B cell (primary cell): ENCODE data around the gene NELL1. TPM values are rescaled to one million over a fixed set of nuclear protein-coding genes. Genes with fewer than 3 reads are reported as not detected.

ENCODE experiments used
- ATAC-seq: fragments of 200-7000 bp; cut with Tn5 transposase; one replicate; pipeline ENCODE4 v1.10.0; 2021; ENCODE audit warnings: low read depth, mild to moderate bottlenecking, moderate number of reproducible peaks, moderate library complexity
- CTCF ChIA-PET: fragments of 350-600 bp; sonication (Branson Sonifier 250); formaldehyde crosslinking; loops from one replicate; lab custom pipeline; 2021; ENCODE audit warnings: antibody characterized with exemption, inconsistent platforms; lab: Charles Lee
- POLR2A ChIA-PET: fragments of 350-600 bp; sonication (Branson Sonifier 250); formaldehyde crosslinking; loops from one replicate; lab custom pipeline; 2021; ENCODE audit warnings: antibody characterized with exemption; lab: Charles Lee
- DNase-seq: peaks from one replicate; pipeline ENCODE4 v3.0.0; 2013
- H2AFZ ChIP-seq: 2 replicates; pipeline ENCODE4 v1.6.1; 2012; ENCODE audit warnings: mild to moderate bottlenecking, low read depth, low read length; ENCODE audit not compliant: insufficient read depth, poor library complexity, severe bottlenecking
- H3K27ac ChIP-seq, 2 donors: 1 replicate in 1 of 2; 2 replicates in 1 of 2; pipeline ENCODE4 v1.5.1; 2012 to 2013; ENCODE audit warnings: low read length in 2 of 2, mild to moderate bottlenecking in 2 of 2, moderate library complexity in 1 of 2
- H3K27me3 ChIP-seq, 4 experiments: fragments of 200-600 bp in 1 of 4; sonication (generic) in 1 of 4; replicated peaks in 1 of 4; 1 replicate in 2 of 4; 2 replicates in 2 of 4; pipeline versions ENCODE4 v1.6.1 to v1.7.0; 2013 to 2016; ENCODE audit warnings: low read length in 3 of 4, mild to moderate bottlenecking in 2 of 4, mixed read lengths in 1 of 4, moderate library complexity in 1 of 4; ENCODE audit not compliant: insufficient read depth in 4 of 4, control insufficient read depth in 3 of 4; ENCODE audit errors: control extremely low read depth in 1 of 4
- H3K36me3 ChIP-seq, 2 experiments: replicated peaks in 1 of 2; 1 replicate in 1 of 2; 2 replicates in 1 of 2; pipeline versions ENCODE4 v1.6.1 to v1.7.1; 2013; ENCODE audit warnings: low read length in 1 of 2; ENCODE audit not compliant: insufficient read depth in 2 of 2, control insufficient read depth in 1 of 2; ENCODE audit errors: control extremely low read depth in 1 of 2, extremely low read depth in 1 of 2
- H3K4me1 ChIP-seq, 2 donors: fragments of 200-600 bp in 1 of 2; sonication (generic) in 1 of 2; 1 replicate in 1 of 2; 2 replicates in 1 of 2; pipeline versions ENCODE4 v1.5.1 to v1.6.1; 2013 to 2017; ENCODE audit warnings: low read length in 2 of 2; ENCODE audit not compliant: control insufficient read depth in 2 of 2, insufficient read depth in 2 of 2
- H3K4me2 ChIP-seq: replicated peaks from 2 replicates; pipeline ENCODE3; 2012; ENCODE audit warnings: mild to moderate bottlenecking, low read depth, low read length; ENCODE audit not compliant: poor library complexity, severe bottlenecking
- H3K4me3 ChIP-seq, 5 experiments: fragments of 200-600 bp in 1 of 5; sonication (generic) in 1 of 5; 1 replicate in 3 of 5; 2 replicates in 2 of 5; pipeline versions ENCODE4 v1.5.1 to v1.7.0; 2011 to 2016; ENCODE audit warnings: low read length in 4 of 5, mild to moderate bottlenecking in 4 of 5, low read depth in 2 of 5, control low read depth in 1 of 5, moderate library complexity in 1 of 5; ENCODE audit not compliant: insufficient read depth in 1 of 5; ENCODE audit errors: control extremely low read depth in 1 of 5, extremely low read depth in 1 of 5
- H3K79me2 ChIP-seq: fragments of 200-600 bp; sonication (generic); one replicate; pipeline ENCODE4 v1.6.0; 2016; ENCODE audit warnings: low read length; ENCODE audit not compliant: control insufficient read depth, insufficient read depth
- H3K9ac ChIP-seq: fragments of 200-600 bp; sonication (generic); 2 replicates; pipeline ENCODE4 v1.6.1; 2017; ENCODE audit warnings: mild to moderate bottlenecking, low read length, moderate library complexity
- H3K9me3 ChIP-seq, 3 donors: one replicate each; pipeline versions ENCODE4 v1.6.1 to v1.7.1; 2013; ENCODE audit warnings: low read length in 2 of 3; ENCODE audit not compliant: control insufficient read depth in 2 of 3, insufficient read depth in 1 of 3; ENCODE audit errors: control extremely low read depth in 1 of 3
- H4K20me1 ChIP-seq: 2 replicates; pipeline ENCODE4 v1.6.0; 2012; ENCODE audit warnings: mild to moderate bottlenecking, low read length; ENCODE audit not compliant: insufficient read depth, control insufficient read depth, poor library complexity, severe bottlenecking
- H3K27ac Mint-ChIP-seq: one replicate; pipeline ENCODE4 v1.8.0; 2021; ENCODE audit warnings: mixed read lengths
- H3K27me3 Mint-ChIP-seq: one replicate; pipeline ENCODE4 v1.8.0; 2021; ENCODE audit warnings: mixed read lengths
- H3K4me1 Mint-ChIP-seq: one replicate; pipeline ENCODE4 v1.8.0; 2021; ENCODE audit warnings: mixed read lengths
- H3K4me3 Mint-ChIP-seq: one replicate; pipeline ENCODE4 v1.8.0; 2021; ENCODE audit warnings: mixed read lengths
- H3K9me3 Mint-ChIP-seq: one replicate; pipeline ENCODE4 v1.8.0; 2022; ENCODE audit warnings: mixed read lengths; ENCODE audit not compliant: insufficient read depth
- CTCF ChIP-seq: fragments of 200-600 bp; IDR thresholded peaks from one replicate; pipeline ENCODE4 v1.8.0; 2022; ENCODE audit warnings: antibody characterized with exemption, mild to moderate bottlenecking
- EZH2 ChIP-seq: IDR thresholded peaks from 2 replicates; pipeline ENCODE4 v1.6.1; 2012; ENCODE audit warnings: borderline replicate concordance, low read depth, mild to moderate bottlenecking, moderate library complexity, low read length; ENCODE audit not compliant: insufficient read depth, poor library complexity, severe bottlenecking
- WGBS: methylation state at CpG from one replicate; pipeline ENCODE4 v1.1.5; 2013; ENCODE audit warnings: missing lambda C conversion rate; ENCODE audit not compliant: insufficient coverage; 5-methylcytosine and 5-hydroxymethylcytosine counted together
- intact Hi-C: fragments of 100-400 bp; cut with micrococcal nuclease; formaldehyde crosslinking; loops from one replicate; pipeline ENCODE4 v1.10.0; 2022
- polyA plus RNA-seq: library from polyadenylated mRNA; depleted of rRNA; stranded (reverse); fragments of >200 nt; gene quantifications from 2 replicates; pipeline ENCODE4 v1.2.3, GENCODE V29; 2012
- total RNA-seq, 2 donors: library from RNA; stranded (reverse); fragments of 120-200 nt in 1 of 2; gene quantifications; 1 replicate in 1 of 2; 2 replicates in 1 of 2; pipeline versions ENCODE4 v1.2.3 to v1.2.4, GENCODE V29; 2013 to 2022

The NELL1 gene
- total and polyA plus RNA-seq, 2 donors (not counting 1 experiment from before 2014, with no cell fraction given), result not detected

GRCh38 chr11:20835561-20835960 is 166.2 kb downstream of the NELL1 start:
- no peak for DNase-seq
- H2AFZ ChIP-seq, result no peak overlapping the region
- H3K36me3 ChIP-seq, result no peaks in the 10 kb centered on the region
- no peak overlapping the region for H3K4me2 ChIP-seq
- Mint-ChIP-seq H3K27ac (no peak overlapping the region), H3K9me3 (no peaks in the 10 kb centered on the region), H3K4me3 (no peak overlapping the region), H3K27me3 (no peaks in the 10 kb centered on the region), H3K4me1 (no peaks in the 10 kb centered on the region)
- H3K27ac ChIP-seq, result no peak overlapping the region
- POLR2A ChIA-PET, result no interaction called here
- H4K20me1 ChIP-seq, result no peaks in the 10 kb centered on the region
- H3K4me1 ChIP-seq, result no peaks in the 10 kb centered on the region
- no CpG with 5 or more reads among the region's 3 CpGs for WGBS
- H3K27me3 ChIP-seq, result no peaks in the 10 kb centered on the region
- ATAC-seq, result no peak
- H3K79me2 ChIP-seq, result no peaks in the 10 kb centered on the region
- intact Hi-C loops, result no loop called here
- no peaks in the 10 kb centered on the region for H3K9me3 ChIP-seq
- TF ChIP-seq EZH2 (no peak), CTCF (no peak)
- CTCF ChIA-PET, result no interaction called here
- H3K4me3 ChIP-seq, result no peak overlapping the region
- H3K9ac ChIP-seq, result no peak overlapping the region

- ChIA-PET CTCF (no interaction called here), POLR2A (no interaction called here)
- Histone ChIP-seq H3K79me2 (no peaks in the 10 kb centered on the region), H3K36me3 (no peaks in the 10 kb centered on the region), H2AFZ (no peak overlapping the region), H3K4me2 (no peak overlapping the region), H3K4me1 (no peaks in the 10 kb centered on the region), H3K4me3 (no peak overlapping the region), H3K27me3 (no peaks in the 10 kb centered on the region), H3K9me3 (no peaks in the 10 kb centered on the region), H4K20me1 (no peaks in the 10 kb centered on the region), H3K9ac (no peak overlapping the region), H3K27ac (no peak overlapping the region)
- no peak for DNase-seq
- Mint-ChIP-seq H3K9me3 (peaks cover 5% of the 10 kb centered on the region), H3K27ac (no peak overlapping the region), H3K4me3 (no peak overlapping the region), H3K27me3 (no peaks in the 10 kb centered on the region), H3K4me1 (no peaks in the 10 kb centered on the region)
- TF ChIP-seq CTCF (no peak), EZH2 (no peak)
- intact Hi-C loops, result no loop called here
- ATAC-seq, result no peak
- WGBS, result no CpG with 5 or more reads among the region's 3 CpGs
Measured at GRCh38 chr11:20839231-20839630, 169.8 kb downstream of the NELL1 start.
